Osteoblast (primary cell): ENCODE data around the gene EP300. TPM values are rescaled to one million over a fixed set of nuclear protein-coding genes. Genes with fewer than 3 reads are reported as not detected.
"Not testable (repeated sequence)": the region's sequence is repeated elsewhere in the genome, so short reads cannot be mapped to it uniquely, and the experiment has no call there.

Experiments
- DNase-seq: peaks from one replicate; pipeline ENCODE4 v3.0.0; 2011; ENCODE audit warnings: low spot score, mixed read lengths; ENCODE audit not compliant: insufficient read length; ENCODE audit errors: missing footprints
- H2AFZ ChIP-seq: 2 replicates; pipeline ENCODE4 v1.6.0; 2011; ENCODE audit warnings: mild to moderate bottlenecking, low read length
- H3K27ac ChIP-seq: 2 replicates; pipeline ENCODE4 v1.5.1; 2011; ENCODE audit warnings: mild to moderate bottlenecking, low read depth, low read length, moderate library complexity
- H3K27me3 ChIP-seq: 2 replicates; pipeline ENCODE4 v1.6.0; 2012; ENCODE audit warnings: mild to moderate bottlenecking, control low read depth, inconsistent platforms, low read length, moderate library complexity; ENCODE audit not compliant: insufficient read depth
- H3K36me3 ChIP-seq: 2 replicates; pipeline ENCODE4 v1.5.1; 2011; ENCODE audit warnings: mild to moderate bottlenecking, low read length, control low read depth, moderate library complexity; ENCODE audit not compliant: insufficient read depth
- H3K4me1 ChIP-seq: 2 replicates; pipeline ENCODE4 v1.5.1; 2011; ENCODE audit warnings: mild to moderate bottlenecking, low read length, control low read depth, moderate library complexity; ENCODE audit not compliant: insufficient read depth
- H3K4me2 ChIP-seq: 2 replicates; pipeline ENCODE4 v1.6.0; 2011; ENCODE audit warnings: mild to moderate bottlenecking, low read length; ENCODE audit not compliant: insufficient read depth
- H3K4me3 ChIP-seq: fragments of 200-600 bp; sonication (generic); 3 replicates; pipeline ENCODE4 v1.5.1; 2012; ENCODE audit warnings: mild to moderate bottlenecking, low read length, inconsistent platforms; ENCODE audit not compliant: insufficient read depth
- H3K79me2 ChIP-seq: 2 replicates; pipeline ENCODE4 v1.6.0; 2012; ENCODE audit warnings: mild to moderate bottlenecking, low read length, control low read depth, inconsistent platforms; ENCODE audit not compliant: insufficient read depth
- H3K9me3 ChIP-seq: 2 replicates; pipeline ENCODE4 v1.5.1; 2011; ENCODE audit warnings: low read depth, low read length, control low read depth
- H4K20me1 ChIP-seq: 2 replicates; pipeline ENCODE4 v1.6.0; 2012; ENCODE audit warnings: mild to moderate bottlenecking, low read length, control low read depth; ENCODE audit not compliant: insufficient read depth
- CTCF ChIP-seq: IDR thresholded peaks from 2 replicates; pipeline ENCODE4 v1.5.1; 2011; ENCODE audit warnings: mild to moderate bottlenecking, low read depth, low read length, moderate library complexity; ENCODE audit errors: extremely low read depth
- total RNA-seq: library from RNA; depleted of rRNA; stranded (reverse); fragments of >200 nt; gene quantifications from 2 replicates; pipeline ENCODE4 v1.2.3, GENCODE V29; 2012

The EP300 gene
- total RNA-seq, 1 donor: 67.7 TPM

- H3K4me2 ChIP-seq: no peak overlapping the region
- H3K27ac ChIP-seq: no peak overlapping the region
- peaks cover 14% of the 10 kb centered on the region for H4K20me1 ChIP-seq
- TF ChIP-seq CTCF: no peak
- H3K79me2 ChIP-seq: no peaks in the 10 kb centered on the region
- no peaks in the 10 kb centered on the region for H3K4me1 ChIP-seq
- no peak for DNase-seq
- H3K4me3 ChIP-seq: no peak overlapping the region
- H3K9me3 ChIP-seq: no peaks in the 10 kb centered on the region
- no peaks in the 10 kb centered on the region for H3K27me3 ChIP-seq
- H2AFZ ChIP-seq: no peak overlapping the region
- H3K36me3 ChIP-seq: peaks cover 75% of the 10 kb centered on the region
Observed at GRCh38 chr22:41175546-41175945, 83.2 kb downstream of the EP300 start.

- no peak for TF ChIP-seq CTCF
- no peak overlapping the region for H3K4me3 ChIP-seq
- H3K9me3 ChIP-seq: no peaks in the 10 kb centered on the region
- no peak overlapping the region for H3K4me2 ChIP-seq
- H3K4me1 ChIP-seq: peaks cover 10% of the 10 kb centered on the region
- no peaks in the 10 kb centered on the region for H3K79me2 ChIP-seq
- no peak overlapping the region for H2AFZ ChIP-seq
- no peak for DNase-seq
- peaks cover 14% of the 10 kb centered on the region for H4K20me1 ChIP-seq
- no peak overlapping the region for H3K27ac ChIP-seq
- H3K36me3 ChIP-seq: peaks cover 66% of the 10 kb centered on the region
- no peaks in the 10 kb centered on the region for H3K27me3 ChIP-seq
Observed at GRCh38 chr22:41177040-41177621, 84.7 kb downstream of the EP300 start.

GRCh38 chr22:41177622-41178424 is 85.4 kb downstream of the EP300 start:
- Histone ChIP-seq H3K27ac (no peak overlapping the region), H3K36me3 (peaks cover 59% of the 10 kb centered on the region), H3K27me3 (no peaks in the 10 kb centered on the region), H3K4me3 (no peak overlapping the region), H2AFZ (no peak overlapping the region), H3K4me2 (no peak overlapping the region), H3K79me2 (no peaks in the 10 kb centered on the region), H4K20me1 (peaks cover 14% of the 10 kb centered on the region), H3K4me1 (peaks cover 11% of the 10 kb centered on the region), H3K9me3 (no peaks in the 10 kb centered on the region)
- no peak for TF ChIP-seq CTCF
- DNase-seq: no peak

GRCh38 chr22:41178425-41178975 is 86.1 kb downstream of the EP300 start:
- H3K79me2 ChIP-seq: no peaks in the 10 kb centered on the region
- H3K27ac ChIP-seq: no peak overlapping the region
- peaks cover 11% of the 10 kb centered on the region for H3K4me1 ChIP-seq
- peaks cover 14% of the 10 kb centered on the region for H4K20me1 ChIP-seq
- peaks cover 52% of the 10 kb centered on the region for H3K36me3 ChIP-seq
- TF ChIP-seq CTCF: no peak
- no peak for DNase-seq
- no peaks in the 10 kb centered on the region for H3K9me3 ChIP-seq
- H3K4me2 ChIP-seq: no peak overlapping the region
- H3K27me3 ChIP-seq: no peaks in the 10 kb centered on the region
- H3K4me3 ChIP-seq: no peak overlapping the region
- no peak overlapping the region for H2AFZ ChIP-seq

- H3K9me3 ChIP-seq, H3K79me2 ChIP-seq, H2AFZ ChIP-seq, DNase-seq, H3K4me2 ChIP-seq, H3K4me3 ChIP-seq, H3K27ac ChIP-seq, H3K27me3 ChIP-seq: not testable (repeated sequence)
- peaks cover 11% of the 10 kb centered on the region for H4K20me1 ChIP-seq
- H3K36me3 ChIP-seq: peaks cover 37% of the 10 kb centered on the region
- peaks cover 11% of the 10 kb centered on the region for H3K4me1 ChIP-seq
Observed at GRCh38 chr22:41180362-41180761, 88.0 kb downstream of the EP300 start.
